Urothelium cell line (cell line): ENCODE data around the gene DNAJB14.

Experiments used
- DNase-seq: peaks from one replicate; pipeline ENCODE4 v3.0.0; 2011; ENCODE audit warnings: low spot score, mixed read lengths
- FAIRE-seq: peaks from 2 replicates; lab custom pipeline; 2011; peaks lifted over from hg19 to GRCh38; lab: Jason Lieb, UNC

The DNAJB14 gene

GRCh38 chr4:99945718-99946355 is 581 bp downstream of the DNAJB14 start:
- FAIRE-seq (no peak), DNase-seq (peak; percentile 35)

DNA sequence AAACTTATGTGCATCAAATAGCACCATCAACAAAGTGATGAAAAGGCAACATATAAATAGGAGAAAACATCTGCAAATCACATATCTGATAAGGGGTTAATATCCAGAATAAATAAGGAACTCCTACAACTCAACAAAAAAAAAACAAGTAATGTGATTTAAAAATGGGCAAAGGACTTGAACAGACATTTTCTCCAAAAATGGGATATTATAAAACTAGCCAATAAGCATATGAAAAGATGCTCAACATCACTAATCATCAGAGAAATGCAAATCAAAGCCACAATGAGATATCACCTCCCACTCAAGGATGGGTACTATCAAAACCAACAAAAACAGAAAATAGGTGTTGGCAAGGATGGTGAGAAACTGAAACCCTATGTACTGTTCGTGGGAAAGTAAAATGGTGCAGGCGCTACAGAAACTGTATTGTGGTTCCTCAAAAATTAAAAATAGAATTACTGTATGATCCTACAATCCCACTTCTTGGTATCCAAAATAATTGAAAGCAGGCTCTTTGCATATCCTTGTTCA is 2.4 kb downstream of the DNAJB14 start:
- no peak for DNase-seq
- FAIRE-seq, result no peak

DNA sequence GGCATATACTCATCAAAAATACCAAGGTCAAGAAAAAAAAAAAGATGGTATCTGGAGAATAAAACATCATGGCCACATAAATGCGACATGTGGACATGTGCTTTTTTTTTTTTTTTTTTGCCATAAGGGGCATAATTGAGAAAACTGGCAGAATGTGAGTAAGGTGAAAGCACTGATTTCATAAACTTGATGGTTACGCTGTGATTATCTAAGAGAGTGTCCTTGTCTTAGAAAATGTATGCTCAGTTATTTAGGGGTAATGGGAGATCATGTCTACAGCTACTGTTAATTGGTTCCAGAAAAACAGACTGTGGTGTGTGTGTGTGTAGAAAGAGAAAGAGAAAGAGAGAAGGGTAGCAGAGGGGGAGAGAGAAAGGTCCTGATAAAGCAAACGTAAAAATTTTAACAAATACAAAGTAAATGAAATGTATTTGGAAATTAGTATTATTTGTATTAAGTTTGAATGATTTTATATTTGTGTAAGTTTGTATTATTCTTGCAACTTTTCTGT is 8.1 kb downstream of the DNAJB14 start:
- FAIRE-seq (no peak), DNase-seq (no peak)

- FAIRE-seq (no peak), DNase-seq (no peak)
These were observed 11.5 kb downstream of the DNAJB14 start for GRCh38 chr4:99934891-99935290.

DNA sequence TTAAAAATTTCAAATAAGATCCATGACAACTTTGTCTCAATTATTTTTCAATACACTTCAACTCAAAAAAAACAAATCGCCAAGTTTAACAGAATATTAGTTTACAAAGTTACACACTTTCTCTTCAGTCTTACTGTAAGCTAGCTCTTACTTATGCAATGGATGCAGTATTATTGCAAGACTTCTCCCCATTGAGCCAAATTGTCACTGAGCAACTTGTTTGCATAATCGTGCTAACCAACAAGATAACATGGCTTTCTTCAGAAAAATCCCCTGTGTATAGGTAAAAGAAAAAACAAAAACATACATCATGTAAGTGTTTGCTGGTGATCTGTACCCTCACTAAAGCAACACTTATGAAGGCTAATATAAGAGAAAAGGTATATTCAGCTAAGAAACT is 18.9 kb downstream of the DNAJB14 start:
- DNase-seq (no peak), FAIRE-seq (no peak)

- DNase-seq, result no peak
- FAIRE-seq, result no peak
These were observed 25.2 kb downstream of the DNAJB14 start for GRCh38 chr4:99921174-99921573.

GRCh38 chr4:99918656-99919055 is 27.8 kb downstream of the DNAJB14 start:
- FAIRE-seq (peak; percentile 27), DNase-seq (no peak)

GRCh38 chr4:99917575-99917974 is 28.8 kb downstream of the DNAJB14 start:
- no peak for DNase-seq
- FAIRE-seq, result no peak

GRCh38 chr4:99915449-99915848 is 31.0 kb downstream of the DNAJB14 start:
- no peak for FAIRE-seq

DNA sequence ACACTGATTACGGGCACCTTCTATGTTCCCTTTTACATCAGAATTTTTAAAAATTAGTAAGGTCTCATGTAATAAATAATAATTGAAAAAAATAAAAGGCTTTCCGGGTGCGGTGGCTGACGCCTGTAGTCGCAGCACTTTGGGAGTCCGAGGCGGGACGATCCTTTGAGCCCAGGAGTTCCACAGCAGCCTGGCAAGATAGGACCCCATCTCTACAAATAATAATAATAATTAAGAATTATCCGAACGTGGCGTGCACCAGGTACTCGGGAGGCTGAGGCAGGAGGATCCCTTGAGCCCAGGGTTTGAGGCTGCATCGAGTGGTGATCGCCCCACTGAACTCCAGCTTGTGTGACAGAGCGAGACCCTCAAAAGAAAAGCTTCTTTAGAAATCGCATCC is 51.4 kb downstream of the DNAJB14 start:
- FAIRE-seq, result no peak
- DNase-seq, result no peak

More at GRCh38 chr4:99915449-99915848, 31.0 kb downstream of the DNAJB14 start:
- DNase-seq, result no peak

DNA sequence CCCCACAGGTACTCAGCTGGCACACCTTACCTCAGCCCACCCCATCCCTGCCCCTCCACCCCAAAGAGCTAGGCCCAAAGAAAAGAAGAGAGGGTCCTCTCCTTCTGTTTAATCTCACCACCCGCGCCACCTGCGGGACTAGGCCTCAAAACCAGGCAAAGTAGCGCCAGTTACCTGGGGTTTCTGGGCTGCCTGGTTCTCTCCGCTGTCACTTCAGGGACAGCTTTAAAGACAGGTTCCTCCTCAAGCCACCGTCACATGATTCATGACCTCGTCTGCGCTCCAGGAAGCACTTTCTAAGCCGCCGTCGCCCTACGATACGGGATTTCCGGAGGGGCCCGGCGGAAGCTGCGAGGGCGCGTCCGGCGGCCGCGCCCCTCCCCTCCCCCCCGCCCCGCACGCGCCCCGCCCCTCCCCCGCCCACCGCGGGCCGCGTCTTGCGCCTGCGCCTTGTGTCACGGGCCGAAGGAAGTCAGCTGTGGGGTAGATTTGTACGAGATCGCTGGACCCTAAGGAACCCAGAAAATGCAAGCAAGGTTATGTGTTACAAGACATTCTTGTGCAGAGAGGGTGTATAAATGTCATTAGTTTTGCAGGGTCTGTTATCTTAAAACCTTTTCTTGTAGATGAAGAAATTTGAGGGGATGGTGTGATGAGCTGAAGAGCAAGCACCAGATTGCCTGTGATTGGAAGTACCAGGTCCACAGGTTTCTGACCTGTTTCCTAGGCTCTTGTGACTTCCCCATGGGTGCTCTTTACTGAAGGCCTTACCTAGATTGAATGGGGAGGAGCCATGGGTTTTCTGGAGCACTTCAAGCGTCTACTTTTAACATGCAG is 52.0 kb downstream of the DNAJB14 start, which contains the start of gene LAMTOR3:
TSS of gene LAMTOR3 (minus strand) at position 267 of the 837 bp plus-strand sequence. CDS start 464 bp downstream, outside the sequence.
- peak; percentile 94 for DNase-seq
- peak; percentile 23 for FAIRE-seq

DNA sequence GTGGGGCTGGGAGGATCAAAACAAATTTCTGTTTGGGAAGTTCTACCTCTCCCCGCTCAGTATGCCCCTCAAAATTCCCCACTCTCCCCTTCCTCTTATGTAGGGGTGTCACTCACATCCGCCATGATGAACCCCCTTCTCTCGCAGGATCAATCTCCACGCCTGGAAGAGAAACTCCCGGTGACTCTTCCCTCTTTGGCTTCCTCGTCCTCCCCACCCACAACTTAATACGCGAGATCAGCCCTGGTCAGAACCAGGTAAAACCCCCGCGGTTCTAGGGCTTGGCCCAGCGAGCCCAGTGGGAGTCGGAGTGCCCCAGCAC is 52.6 kb downstream of the DNAJB14 start:
- peak; percentile 4 for DNase-seq
- FAIRE-seq, result no peak

DNA sequence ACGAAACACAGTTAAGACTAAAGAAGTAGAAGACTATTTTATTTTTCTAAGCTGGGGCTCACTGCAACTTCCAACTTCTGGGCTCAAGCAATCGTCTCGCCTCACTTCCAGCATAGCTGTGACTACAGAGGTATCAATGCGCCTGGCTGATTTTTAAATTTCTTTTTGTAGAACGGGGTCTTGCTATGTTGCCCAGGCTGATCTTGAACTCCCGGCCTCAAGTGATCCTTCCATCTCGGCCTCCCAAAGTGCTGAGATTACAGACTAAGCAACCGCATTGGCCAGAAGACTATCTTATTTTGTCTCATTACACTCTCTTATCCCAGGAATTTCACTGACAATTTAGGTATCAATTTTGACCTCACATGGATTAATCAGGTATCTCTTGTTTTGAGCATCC is 53.4 kb downstream of the DNAJB14 start:
- DNase-seq, result no peak
- no peak for FAIRE-seq

DNA sequence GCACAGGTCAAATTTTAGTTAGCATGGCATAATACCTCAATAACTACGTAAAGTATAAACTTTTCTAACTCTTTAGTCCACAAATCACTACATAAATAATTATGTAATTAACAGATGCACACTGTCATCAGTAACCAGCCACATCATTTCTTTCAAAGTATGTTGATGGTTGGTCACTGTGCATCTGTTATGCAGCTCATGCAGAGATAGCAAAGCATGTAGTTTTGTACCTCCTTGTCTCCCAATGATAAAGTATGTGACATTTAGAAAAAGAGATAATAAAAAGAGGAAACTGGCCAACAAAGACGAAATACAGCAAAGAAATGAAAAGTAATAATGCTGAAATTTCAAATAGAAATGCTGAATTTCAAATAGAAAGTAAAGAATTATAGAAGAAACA is 55.1 kb downstream of the DNAJB14 start:
- no peak for FAIRE-seq
- DNase-seq, result no peak

GRCh38 chr4:99887837-99888236 is 58.6 kb downstream of the DNAJB14 start:
- no peak for FAIRE-seq
- no peak for DNase-seq

- DNase-seq, result no peak
- FAIRE-seq, result no peak
These were observed 60.3 kb downstream of the DNAJB14 start for GRCh38 chr4:99886146-99886545.

DNA sequence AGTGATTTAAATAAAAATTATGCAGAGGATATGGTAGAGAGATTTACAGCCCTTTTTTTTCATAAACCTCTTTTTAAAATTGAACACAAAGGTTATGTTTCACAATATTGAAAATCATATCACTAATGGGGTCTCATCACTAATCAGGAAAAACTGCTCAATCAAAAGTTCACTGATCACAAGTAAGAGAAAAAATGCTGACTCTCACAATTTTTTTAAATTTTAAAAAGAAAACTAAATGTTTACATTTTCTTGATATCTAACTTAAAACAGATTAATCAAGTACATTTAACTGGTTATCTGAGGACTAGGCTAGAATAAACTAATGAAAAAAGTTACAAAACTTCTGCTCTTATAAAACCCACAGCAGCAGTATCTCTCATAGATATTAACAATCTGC is 60.7 kb downstream of the DNAJB14 start:
- DNase-seq (no peak), FAIRE-seq (no peak)

- DNase-seq (peak; percentile 12), FAIRE-seq (no peak)
These were observed 61.3 kb downstream of the DNAJB14 start for GRCh38 chr4:99885063-99885664.

- no peak for DNase-seq
- FAIRE-seq, result peak; percentile 23
These were observed 67.0 kb downstream of the DNAJB14 start for GRCh38 chr4:99879458-99879857.

GRCh38 chr4:99878604-99879003 is 67.8 kb downstream of the DNAJB14 start:
- FAIRE-seq (no peak), DNase-seq (no peak)

GRCh38 chr4:99876946-99877345 is 69.5 kb downstream of the DNAJB14 start:
- FAIRE-seq (no peak), DNase-seq (no peak)
